Measurements from ENCODE around the gene CEP63.
A peak's percentile ranks its signal among the peaks of the same experiment; 100 is the strongest.

Gene CEP63

GRCh38 chr3:134471521-134472193, 14.2 kb upstream of the CEP63 start:
- no peak for FAIRE-seq

GRCh38 chr3:134472831-134473230, 13.0 kb upstream of the CEP63 start:
- no peak for FAIRE-seq

- peak; percentile 98 for FAIRE-seq
These were observed 11.8 kb upstream of the CEP63 start for GRCh38 chr3:134473868-134474546.

- no peak for FAIRE-seq
These were observed 10.9 kb upstream of the CEP63 start for GRCh38 chr3:134474956-134475355.

GRCh38 chr3:134476306-134476705, 9.6 kb upstream of the CEP63 start:
- FAIRE-seq: no peak

GRCh38 chr3:134477002-134477401, 8.9 kb upstream of the CEP63 start:
- no peak for FAIRE-seq

GRCh38 chr3:134477938-134478337, 7.9 kb upstream of the CEP63 start:
- FAIRE-seq: no peak

GRCh38 chr3:134480546-134480945, 5.3 kb upstream of the CEP63 start:
- FAIRE-seq: no peak

GRCh38 chr3:134481166-134481565, 4.7 kb upstream of the CEP63 start:
- FAIRE-seq: no peak

- FAIRE-seq: no peak
These were observed 3.2 kb upstream of the CEP63 start for GRCh38 chr3:134482622-134483021.

GRCh38 chr3:134483195-134483900, 2.5 kb upstream of the CEP63 start:
- no peak for FAIRE-seq

- no peak for FAIRE-seq
These were observed 661 bp upstream of the CEP63 start for GRCh38 chr3:134485075-134485717.

GRCh38 chr3:134486577-134487041, 752 bp downstream of the CEP63 start:
- no peak for FAIRE-seq

GRCh38 chr3:134487406-134487805, 1.5 kb downstream of the CEP63 start:
- no peak for FAIRE-seq

GRCh38 chr3:134494495-134494894, 8.6 kb downstream of the CEP63 start:
- FAIRE-seq: no peak

- FAIRE-seq: no peak
These were observed 10.1 kb downstream of the CEP63 start for GRCh38 chr3:134495980-134496379.

GRCh38 chr3:134496471-134497071, 10.7 kb downstream of the CEP63 start:
- FAIRE-seq: no peak

GRCh38 chr3:134503266-134503665, 17.4 kb downstream of the CEP63 start:
- FAIRE-seq: no peak

- FAIRE-seq: no peak
These were observed 18.3 kb downstream of the CEP63 start for GRCh38 chr3:134504132-134504531.

- FAIRE-seq: no peak
These were observed 19.6 kb downstream of the CEP63 start for GRCh38 chr3:134505485-134505884.

- no peak for FAIRE-seq
These were observed 25.6 kb downstream of the CEP63 start for GRCh38 chr3:134511500-134511899.

- no peak for FAIRE-seq
These were observed 31.0 kb downstream of the CEP63 start for GRCh38 chr3:134516905-134517304.

GRCh38 chr3:134517791-134518190, 31.9 kb downstream of the CEP63 start:
- FAIRE-seq: peak; percentile 64

Measured in A204.1 (cell line).